T47D (cell line): ENCODE data around the gene GPR15LG.
A peak's percentile ranks its signal among the peaks of the same experiment; 100 is the strongest.
"Not testable (repeated sequence)": the region's sequence is repeated elsewhere in the genome, so short reads cannot be mapped to it uniquely, and the experiment has no call there.

Experiments
- DNase-seq, 2 experiments: peaks; one replicate each; pipeline versions ENCODE4 v3.0.0 to v3.0.0-alpha.2; 2011 to 2012; ENCODE audit warnings: low read depth in 1 of 2, low spot score in 1 of 2
- JUND ChIP-seq: IDR thresholded peaks from 2 replicates; pipeline ENCODE4 v1.6.1; 2012; ENCODE audit warnings: low read depth
- in situ Hi-C: cut with HindIII; loops from 2 replicates; pipeline ENCODE4 v1.10.0; 2016; ENCODE audit warnings: low sequenced_read_pairs, low pct_unique_long_range_greater_than_20kb

GPR15LG gene

DNA sequence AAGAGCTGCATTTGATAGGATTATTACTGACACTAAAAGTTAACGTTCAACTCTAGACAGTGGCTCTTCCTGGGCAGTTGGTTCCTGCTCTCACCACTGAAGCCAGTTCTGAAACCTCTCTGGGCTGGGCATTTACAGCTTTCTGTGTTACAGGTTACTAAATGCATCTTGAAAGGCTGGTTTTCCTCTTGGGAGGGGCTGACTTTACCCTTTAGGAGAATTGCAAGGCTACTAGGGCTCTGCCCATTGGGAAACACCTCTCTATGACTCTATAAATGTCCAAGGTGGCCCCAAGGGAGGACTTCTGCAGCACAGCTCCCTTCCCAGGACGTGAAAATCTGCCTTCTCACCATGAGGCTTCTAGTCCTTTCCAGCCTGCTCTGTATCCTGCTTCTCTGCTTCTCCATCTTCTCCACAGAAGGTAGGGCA, at the start of gene GPR15LG:
TSS of gene GPR15LG (plus strand) at position 301 of the 429 bp plus-strand sequence. CDS start at position 352, 51 bp downstream.
- no peak for TF ChIP-seq JUND
- DNase-seq = no peak
- in situ Hi-C loops = no loop called here

DNA sequence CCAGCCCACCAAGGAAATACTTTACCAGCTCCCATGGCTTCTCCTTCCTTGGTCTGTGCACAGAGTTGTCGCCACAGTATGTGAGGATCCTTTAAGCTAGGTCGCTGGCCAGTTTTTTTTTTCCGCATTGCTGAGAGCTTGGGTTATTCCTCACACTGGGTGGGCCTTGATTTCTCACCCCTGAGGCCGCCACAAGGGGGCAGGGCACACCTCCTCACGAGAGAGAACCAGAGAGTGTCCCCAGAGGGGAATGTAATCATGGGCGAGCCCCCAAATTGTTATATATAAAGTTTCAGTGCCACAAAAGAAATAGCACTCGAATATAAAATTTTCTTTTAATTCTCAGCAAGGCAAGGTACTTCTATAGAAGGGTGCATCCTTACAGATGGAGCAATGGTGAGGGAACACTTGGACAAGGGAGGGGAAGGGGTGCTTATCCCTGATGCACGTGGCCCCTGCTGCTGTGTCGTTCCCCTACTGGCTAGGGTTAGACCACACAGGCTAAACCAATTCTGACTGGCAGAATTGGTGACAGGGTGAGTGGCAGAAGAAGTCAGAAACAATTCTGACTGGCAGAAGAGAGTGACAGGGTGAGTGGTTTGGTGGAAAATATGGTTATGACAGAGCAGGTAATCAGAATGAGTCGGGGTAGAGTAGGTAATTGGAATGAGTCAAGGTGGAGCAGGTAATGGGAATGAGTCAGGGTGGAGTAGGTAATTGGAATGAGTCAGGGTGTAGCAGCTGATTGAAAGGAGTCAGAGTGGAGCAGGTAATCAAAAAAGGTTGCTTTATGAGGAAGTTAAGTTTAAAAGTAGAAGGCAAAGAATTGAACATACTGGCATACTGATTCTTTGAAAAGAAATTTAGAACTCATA, 47.5 kb upstream of the GPR15LG start:
- in situ Hi-C loops, DNase-seq: not testable (repeated sequence)

DNA sequence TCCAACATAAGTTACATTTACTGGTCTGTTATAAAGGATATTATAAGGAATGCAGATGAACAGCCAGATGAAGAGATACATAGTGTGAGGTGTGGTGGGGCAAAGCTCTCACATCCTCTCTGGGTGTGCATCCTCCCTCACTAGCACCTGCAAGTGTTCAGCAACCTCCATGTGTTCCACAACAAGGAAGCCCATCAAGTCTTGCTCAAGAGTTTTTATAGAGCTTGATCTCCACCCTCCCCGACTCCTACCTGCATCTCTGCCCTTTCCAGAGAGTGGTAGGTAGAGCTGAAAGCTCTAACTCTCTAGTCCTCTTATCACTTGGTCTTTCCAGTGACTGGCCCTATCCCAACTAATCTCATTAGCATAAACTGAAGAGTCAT, 46.8 kb upstream of the GPR15LG start:
- in situ Hi-C loops = no loop called here
- TF ChIP-seq JUND = no peak
- no peak for DNase-seq

DNA sequence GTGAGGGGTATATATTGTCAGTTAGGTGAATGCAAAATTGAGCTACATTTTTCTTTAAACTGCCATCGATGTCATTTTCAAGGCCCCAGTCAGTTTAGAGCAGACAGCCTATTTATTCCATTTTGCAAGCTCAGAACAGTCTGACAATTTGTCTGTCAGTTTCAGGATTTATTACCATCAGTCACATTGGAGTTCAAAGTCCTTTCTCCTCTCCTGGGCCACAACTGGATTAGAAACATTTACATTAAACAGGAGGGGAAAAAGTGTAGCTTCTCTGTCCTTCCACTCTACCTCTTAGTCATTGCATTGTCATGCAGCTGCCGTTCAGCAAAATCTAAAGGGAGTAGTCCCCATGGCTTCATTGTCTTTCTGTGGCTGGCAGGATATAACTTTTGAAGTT, 37.8 kb upstream of the GPR15LG start:
- DNase-seq = no peak
- in situ Hi-C loops = no loop called here
- TF ChIP-seq JUND = no peak

DNA sequence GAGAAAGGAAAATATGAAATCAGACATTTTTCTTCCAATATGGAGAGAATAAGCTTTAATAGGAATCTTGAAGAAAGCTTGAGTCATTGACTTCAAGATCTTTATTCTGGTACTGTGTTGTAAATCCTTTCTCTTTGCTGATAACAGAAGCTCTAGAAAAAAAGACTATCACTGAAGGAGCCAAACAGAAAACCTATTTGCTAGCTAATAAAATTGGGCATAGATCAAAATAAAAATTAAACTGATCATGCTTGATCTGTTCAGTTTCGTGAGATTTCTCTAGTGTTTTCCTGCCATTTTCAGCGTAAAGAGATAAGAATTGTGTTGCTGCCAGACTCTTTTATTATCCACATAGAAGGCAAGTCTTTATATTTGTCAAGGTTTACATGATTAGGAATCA, 35.8 kb upstream of the GPR15LG start:
- in situ Hi-C loops = no loop called here
- DNase-seq = no peak

DNA sequence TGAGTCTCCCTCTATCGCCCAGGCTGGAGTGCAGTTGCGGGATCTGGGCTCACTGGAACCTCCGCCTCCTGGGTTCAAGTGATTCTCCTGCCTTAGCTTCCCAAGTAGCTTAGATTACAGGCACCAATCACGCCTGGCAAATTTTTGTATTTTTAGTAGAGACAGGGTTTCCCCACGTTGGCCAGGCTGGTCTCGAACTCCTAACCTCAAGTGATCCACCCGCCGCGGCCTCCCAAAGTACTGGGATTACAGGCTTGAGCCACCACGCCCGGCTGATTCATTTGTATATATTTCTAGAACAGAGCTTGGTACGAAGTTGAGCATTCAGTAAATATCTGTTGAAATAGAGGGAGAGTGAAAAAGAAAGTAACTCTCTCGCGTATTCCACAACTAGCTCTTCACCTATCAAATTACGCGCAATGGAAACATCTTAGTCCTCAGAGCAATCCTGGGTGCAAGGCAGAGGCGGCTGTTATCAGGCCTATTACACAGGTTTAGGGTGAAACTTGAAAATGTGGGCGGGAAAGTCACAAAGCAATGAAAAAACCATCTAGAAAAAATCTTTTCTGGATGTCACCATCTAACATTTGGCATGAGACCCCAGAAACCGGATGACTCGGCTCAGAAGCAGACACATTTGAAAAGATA, 35.0 kb upstream of the GPR15LG start:
- in situ Hi-C loops = no loop called here

More for the DNA sequence above, 35.8 kb upstream of the GPR15LG start:
- TF ChIP-seq JUND = no peak

DNA sequence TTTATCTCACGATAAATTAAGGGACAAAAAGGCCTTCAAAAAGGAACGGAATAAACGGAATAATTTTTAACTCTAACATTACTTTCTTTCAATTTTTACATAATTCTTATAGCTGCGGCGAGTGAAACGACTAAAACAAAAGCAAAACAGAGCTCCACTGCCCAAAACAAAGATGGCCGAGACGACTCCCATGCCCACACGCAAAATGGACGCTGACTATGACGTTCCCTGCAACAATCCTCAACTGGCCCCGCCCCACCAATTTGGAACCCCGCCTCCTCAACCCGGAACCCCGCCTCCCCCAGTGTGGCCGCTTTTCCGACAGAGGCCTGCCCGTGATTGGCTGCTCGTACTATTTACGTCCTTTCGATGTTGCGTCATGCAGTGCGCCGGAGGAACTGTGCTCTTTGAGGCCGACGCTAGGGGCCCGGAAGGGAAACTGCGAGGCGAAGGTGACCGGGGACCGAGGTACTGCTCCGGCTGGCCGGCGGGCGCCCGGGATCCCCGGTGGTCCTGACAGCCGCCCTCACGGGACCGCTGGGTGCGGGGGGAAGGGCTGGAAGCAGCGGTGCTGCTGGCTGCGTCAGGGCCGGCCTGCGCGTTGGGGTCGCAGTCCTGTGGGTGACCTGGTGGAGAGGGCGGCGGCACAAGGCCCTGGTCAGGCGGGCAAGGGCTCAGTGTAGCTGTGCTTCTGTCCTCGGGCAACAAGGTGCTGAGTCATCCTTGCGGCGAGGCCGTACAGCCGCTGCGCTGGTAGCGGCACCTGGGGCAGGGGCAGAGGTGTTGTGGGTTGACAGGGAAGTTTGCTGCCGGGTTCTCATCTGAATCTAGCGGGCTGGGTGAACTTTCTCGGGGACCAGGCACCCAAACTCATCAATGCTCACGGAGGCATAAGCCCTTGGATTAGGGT, 34.2 kb upstream of the GPR15LG start, which contains the start of gene GHITM:
TSS of gene GHITM (plus strand) at position 384 of the 910 bp plus-strand sequence. CDS start 1,992 bp downstream, outside the sequence.
- no peak for TF ChIP-seq JUND
- in situ Hi-C loops = no loop called here
- peak; percentile 77 to 100 for DNase-seq

More for the DNA sequence above, 35.0 kb upstream of the GPR15LG start:
- TF ChIP-seq JUND = no peak
- no peak for DNase-seq

DNA sequence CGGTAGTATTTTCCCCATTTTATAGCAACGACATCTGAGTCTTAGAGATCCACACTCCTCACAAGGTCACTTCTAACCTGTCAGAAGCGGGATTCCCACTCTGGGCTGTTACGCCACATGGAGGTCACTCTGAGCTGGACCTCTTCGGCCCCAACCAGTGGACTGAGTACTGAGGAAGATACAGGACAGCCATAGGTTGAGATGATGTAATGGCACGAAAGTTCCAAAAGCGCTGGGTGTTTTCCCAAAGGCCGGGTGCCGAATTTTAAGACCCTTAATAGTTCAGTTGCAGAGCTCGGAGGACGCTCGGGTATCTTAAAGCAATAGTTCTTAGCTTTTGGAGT, 33.6 kb upstream of the GPR15LG start:
- no peak for TF ChIP-seq JUND
- in situ Hi-C loops = no loop called here
- DNase-seq = peak in 1 of 2 experiments; percentile 33

DNA sequence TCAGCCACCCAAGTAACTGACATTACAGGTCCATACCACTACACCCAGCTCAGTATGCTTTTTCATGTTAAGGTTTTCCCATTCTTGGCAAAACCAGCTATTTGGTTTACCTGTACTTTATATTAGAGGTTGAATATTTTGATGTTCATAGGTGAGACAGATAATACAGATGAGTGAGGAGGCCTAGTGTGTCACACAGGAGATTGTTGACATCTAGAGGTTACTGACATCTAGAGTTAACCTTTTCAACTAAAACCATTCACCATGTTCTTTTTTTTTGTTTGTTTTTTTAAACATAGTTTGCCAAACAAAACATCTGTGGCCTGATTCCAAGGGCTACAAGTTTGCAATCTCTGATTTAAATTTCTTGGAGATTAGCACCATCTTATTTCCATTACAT, 26.3 kb upstream of the GPR15LG start:
- in situ Hi-C loops = no loop called here
- no peak for TF ChIP-seq JUND
- no peak for DNase-seq

DNA sequence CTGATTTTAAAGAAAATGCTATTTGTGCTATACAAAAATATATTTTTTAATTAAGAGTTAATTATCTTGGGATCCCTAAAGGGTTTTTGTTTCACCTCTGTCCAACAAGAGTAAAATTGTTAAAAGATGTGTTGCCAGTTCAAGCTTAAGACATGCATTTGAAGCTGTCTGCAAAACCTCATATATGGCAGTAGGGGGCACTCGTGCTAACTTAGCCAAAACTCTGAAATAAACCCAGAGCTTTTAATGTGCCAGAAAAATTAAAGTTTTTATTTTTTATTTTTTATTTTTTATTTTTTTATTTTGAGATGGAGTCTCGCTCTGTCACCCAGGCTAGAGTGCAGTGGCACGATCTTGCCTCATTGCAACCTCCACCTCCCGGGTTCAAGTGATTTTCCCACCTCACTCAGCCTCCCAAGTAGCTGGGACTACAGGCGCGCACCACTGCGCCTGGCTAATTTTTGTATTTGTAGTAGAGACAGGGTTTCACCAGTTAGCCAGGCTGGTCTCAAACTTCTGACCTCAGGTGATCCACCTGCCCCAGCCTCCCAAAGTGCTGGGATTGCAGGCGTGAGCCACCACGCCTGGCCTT, 25.5 kb upstream of the GPR15LG start:
- DNase-seq = peak; percentile 36 to 49
- in situ Hi-C loops = not testable (repeated sequence)

DNA sequence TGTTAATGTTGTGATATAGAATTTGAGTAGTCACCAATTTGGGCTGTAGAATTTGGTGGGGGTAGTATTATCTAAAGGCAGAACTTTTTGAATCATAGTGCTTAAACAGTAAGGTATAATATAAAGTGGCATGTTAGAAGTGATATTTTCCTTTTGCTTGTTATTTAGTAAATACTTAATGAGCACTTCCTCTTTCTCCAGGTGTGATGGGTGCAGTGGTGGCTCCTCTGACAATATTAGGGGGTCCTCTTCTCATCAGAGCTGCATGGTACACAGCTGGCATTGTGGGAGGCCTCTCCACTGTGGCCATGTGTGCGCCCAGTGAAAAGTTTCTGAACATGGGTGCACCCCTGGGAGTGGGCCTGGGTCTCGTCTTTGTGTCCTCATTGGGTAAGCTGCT, 23.7 kb upstream of the GPR15LG start:
- no peak for TF ChIP-seq JUND
- in situ Hi-C loops = no loop called here
- DNase-seq = no peak

DNA sequence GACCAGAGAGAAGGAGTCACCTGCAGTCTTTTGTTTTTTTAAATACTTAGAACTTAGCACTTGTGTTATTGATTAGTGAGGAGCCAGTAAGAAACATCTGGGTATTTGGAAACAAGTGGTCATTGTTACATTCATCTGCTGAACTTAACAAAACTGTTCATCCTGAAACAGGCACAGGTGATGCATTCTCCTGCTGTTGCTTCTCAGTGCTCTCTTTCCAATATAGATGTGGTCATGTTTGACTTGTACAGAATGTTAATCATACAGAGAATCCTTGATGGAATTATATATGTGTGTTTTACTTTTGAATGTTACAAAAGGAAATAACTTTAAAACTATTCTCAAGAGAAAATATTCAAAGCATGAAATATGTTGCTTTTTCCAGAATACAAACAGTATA, 20.8 kb upstream of the GPR15LG start:
- in situ Hi-C loops = no loop called here
- TF ChIP-seq JUND = no peak
- no peak for DNase-seq
